GM12892 (cell line): ENCODE data around the gene MICAL3.

Source experiments
- DNase-seq: peaks from one replicate; pipeline ENCODE4 v3.0.0; 2011; ENCODE audit not compliant: insufficient read length
- FAIRE-seq: peaks from 2 replicates; lab custom pipeline; 2011; peaks lifted over from hg19 to GRCh38; lab: Jason Lieb, UNC
- POLR2A ChIP-seq: IDR thresholded peaks from 2 replicates; pipeline ENCODE4 v1.6.1; 2011; ENCODE audit warnings: low read depth, low read length, control low read depth
- POLR2AphosphoS5 ChIP-seq: IDR thresholded peaks from 2 replicates; pipeline ENCODE4 v1.6.1; 2011; ENCODE audit warnings: low read depth, low read length, control low read depth
- TAF1 ChIP-seq: IDR thresholded peaks from 2 replicates; pipeline ENCODE4 v1.6.1; 2011; ENCODE audit warnings: low read depth, mild to moderate bottlenecking, control low read depth, low read length, borderline replicate concordance

The MICAL3 gene

GRCh38 chr22:17823226-17823625 lies 201.1 kb downstream of the MICAL3 start:
- no peak for DNase-seq

DNA sequence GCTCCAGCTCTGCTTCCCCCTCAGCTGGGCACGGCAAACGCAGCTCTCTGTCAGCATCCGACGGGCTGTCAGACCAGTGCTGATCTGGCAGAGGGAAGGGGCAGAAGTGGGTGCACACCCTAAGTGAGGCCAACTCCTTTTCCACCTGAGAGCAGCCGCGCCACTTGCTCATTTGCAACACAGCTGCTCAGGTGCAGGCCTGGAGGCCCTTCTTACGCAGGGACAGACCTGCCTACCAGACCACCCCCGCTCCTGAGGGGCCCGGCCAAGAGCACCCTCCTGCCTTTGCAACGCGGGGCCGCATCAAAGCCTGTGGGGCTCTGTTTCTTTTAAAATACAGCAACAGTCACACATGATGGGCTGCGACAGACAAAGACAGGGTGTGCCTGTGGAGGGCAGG lies 202.3 kb downstream of the MICAL3 start:
- FAIRE-seq (no peak), DNase-seq (no peak)
- TF ChIP-seq POLR2A, result no peak

More at GRCh38 chr22:17823226-17823625, 201.1 kb downstream of the MICAL3 start:
- TF ChIP-seq POLR2AphosphoS5 (no peak), TAF1 (no peak), POLR2A (no peak)
- no peak for FAIRE-seq

GRCh38 chr22:17820879-17821439 lies 203.4 kb downstream of the MICAL3 start:
- FAIRE-seq (no peak), DNase-seq (no peak)
- no peak for TF ChIP-seq TAF1
- TF ChIP-seq POLR2A, result no peak
- TF ChIP-seq POLR2AphosphoS5, result no peak

GRCh38 chr22:17818649-17819048 lies 205.7 kb downstream of the MICAL3 start:
- no peak for TF ChIP-seq POLR2AphosphoS5
- no peak for TF ChIP-seq TAF1
- no peak for TF ChIP-seq POLR2A
- DNase-seq, result no peak
- no peak for FAIRE-seq

GRCh38 chr22:17818180-17818579 lies 206.2 kb downstream of the MICAL3 start:
- DNase-seq, result no peak
- no peak for FAIRE-seq
- TF ChIP-seq POLR2AphosphoS5, result no peak
- TF ChIP-seq POLR2A, result no peak
- no peak for TF ChIP-seq TAF1

DNA sequence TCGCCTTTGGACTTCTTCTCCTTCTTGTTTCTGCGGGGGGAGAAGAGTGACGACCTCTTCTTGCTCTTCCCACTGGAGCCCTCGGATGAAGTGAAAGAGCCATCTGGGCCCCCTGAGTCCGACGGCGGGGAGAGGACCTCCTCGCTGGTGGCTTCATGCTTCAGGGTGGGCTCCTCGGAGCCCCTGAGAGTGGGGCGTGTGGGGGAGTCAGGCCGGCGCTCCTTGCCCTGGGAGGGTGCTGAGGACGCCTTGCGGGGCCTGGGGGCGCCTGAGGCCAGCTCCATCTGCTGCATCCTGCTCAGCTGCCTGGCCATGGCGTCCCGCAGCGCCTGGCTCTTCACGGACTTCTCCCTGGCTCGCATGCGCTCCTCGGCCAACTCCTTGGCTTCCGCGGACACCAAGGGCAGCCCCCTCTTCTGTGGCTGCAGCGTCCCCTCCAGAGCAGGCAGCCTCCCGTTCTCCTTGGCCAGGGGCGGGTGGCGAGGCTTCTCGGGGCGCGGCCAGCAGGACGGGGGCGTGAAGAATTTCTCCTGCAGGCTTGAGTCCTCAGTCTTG lies 206.8 kb downstream of the MICAL3 start:
- FAIRE-seq (no peak), DNase-seq (no peak)
- no peak for TF ChIP-seq TAF1
- no peak for TF ChIP-seq POLR2AphosphoS5
- no peak for TF ChIP-seq POLR2A

- FAIRE-seq (no peak), DNase-seq (no peak)
- TF ChIP-seq POLR2AphosphoS5 (no peak), TAF1 (no peak), POLR2A (no peak)
Measured at GRCh38 chr22:17817079-17817478, 207.3 kb downstream of the MICAL3 start.

DNA sequence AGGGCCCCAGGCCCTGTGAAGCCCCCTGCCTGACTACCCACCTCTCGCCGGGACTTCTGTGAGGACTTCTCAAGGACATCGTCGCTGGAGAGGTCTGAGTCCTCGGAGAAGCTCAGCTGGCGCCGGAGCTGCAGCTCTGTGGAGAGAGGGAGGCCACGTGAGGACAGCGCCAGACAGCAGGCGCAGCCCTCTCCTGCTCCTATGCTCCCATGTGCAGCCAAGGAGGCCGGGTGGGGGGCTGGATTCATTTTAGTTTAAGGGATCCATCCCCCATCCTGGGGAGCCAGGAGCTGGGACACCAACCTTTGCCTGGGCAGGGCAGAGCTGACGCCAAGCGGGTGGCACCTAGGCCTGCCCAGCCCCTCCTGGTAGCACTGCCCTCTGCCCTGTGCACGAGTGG lies 207.7 kb downstream of the MICAL3 start:
- TF ChIP-seq POLR2A, result no peak
- TF ChIP-seq TAF1, result no peak
- TF ChIP-seq POLR2AphosphoS5, result no peak
- DNase-seq (no peak), FAIRE-seq (no peak)

GRCh38 chr22:17815703-17816254 lies 208.6 kb downstream of the MICAL3 start:
- no peak for TF ChIP-seq POLR2A
- TF ChIP-seq TAF1, result no peak
- FAIRE-seq, result no peak
- no peak for DNase-seq

DNA sequence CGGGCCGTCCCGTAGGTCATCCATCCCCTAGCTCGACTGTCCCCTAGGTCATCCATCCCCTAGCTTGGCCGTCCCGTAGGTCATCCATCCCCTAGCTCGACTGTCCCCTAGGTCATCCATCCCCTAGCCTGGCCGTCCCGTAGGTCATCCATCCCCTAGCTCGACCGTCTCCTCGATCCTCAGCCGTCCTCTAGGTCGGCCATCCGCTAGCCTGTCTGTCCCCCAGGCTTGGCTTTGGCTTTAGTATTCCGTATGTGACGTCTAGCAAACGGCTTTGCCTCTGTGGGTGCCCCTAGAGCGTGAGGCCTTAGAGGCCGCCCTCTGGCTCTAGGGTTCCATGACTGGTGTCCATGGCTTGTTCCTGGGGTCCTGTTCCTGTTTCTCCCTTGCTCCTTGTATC lies 209.5 kb downstream of the MICAL3 start:
- no peak for TF ChIP-seq POLR2AphosphoS5
- no peak for TF ChIP-seq TAF1
- TF ChIP-seq POLR2A, result no peak
- DNase-seq (no peak), FAIRE-seq (peak; percentile 42)

DNA sequence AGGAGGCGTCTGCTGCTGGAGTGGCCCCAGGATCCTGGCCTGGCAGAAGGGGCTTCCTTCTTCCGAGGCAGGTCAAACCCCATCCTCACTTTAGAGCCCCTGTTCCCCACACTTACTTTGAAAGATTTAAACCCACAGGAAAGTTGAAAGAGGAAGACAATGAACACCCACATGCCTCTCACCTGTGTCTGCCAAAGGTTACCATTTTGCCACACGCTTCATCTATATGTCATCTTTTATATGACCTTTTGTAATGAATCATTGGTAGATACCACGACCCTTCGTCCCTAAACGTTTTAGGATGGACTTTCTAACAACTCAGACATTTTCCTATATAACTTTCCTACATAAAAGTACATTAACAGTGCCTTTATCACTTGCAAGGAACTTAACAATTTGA lies 210.3 kb downstream of the MICAL3 start:
- FAIRE-seq, result no peak
- DNase-seq, result no peak
- TF ChIP-seq TAF1 (no peak), POLR2A (no peak), POLR2AphosphoS5 (no peak)

DNA sequence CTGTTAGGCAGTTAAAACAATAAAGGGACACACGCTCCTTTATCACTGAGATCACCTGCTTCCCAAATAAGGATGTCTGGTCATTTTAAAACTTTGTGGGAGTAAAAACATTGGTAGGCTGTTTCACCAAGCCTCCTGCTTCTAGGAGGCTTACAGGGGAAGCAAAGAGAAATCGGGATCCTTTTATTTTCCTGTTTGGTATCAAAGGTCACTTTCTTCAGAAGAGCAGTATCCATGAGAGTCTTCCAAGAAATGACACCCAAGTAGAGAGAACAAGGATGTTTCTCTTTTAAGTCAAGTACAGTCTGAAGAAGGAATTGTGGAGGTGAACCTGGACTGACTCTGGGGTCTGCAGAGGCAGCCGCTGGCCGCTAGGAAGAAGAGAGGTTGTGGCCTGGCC lies 213.2 kb downstream of the MICAL3 start:
- DNase-seq, result no peak
- TF ChIP-seq TAF1 (no peak), POLR2AphosphoS5 (no peak), POLR2A (no peak)
- FAIRE-seq, result no peak
